Inflammatory macrophage treated with lipopolysaccharide for 4 hours (primary cell): ENCODE results near the gene GPR143.
A peak's percentile ranks its signal among the peaks of the same experiment; 100 is the strongest.

Experiments used
- DNase-seq: peaks from one replicate; pipeline ENCODE4 v3.0.0-alpha.2; 2020

Gene GPR143

GRCh38 chrX:9767375-9767774, 1.7 kb upstream of the GPR143 start:
- no peak for DNase-seq

DNA sequence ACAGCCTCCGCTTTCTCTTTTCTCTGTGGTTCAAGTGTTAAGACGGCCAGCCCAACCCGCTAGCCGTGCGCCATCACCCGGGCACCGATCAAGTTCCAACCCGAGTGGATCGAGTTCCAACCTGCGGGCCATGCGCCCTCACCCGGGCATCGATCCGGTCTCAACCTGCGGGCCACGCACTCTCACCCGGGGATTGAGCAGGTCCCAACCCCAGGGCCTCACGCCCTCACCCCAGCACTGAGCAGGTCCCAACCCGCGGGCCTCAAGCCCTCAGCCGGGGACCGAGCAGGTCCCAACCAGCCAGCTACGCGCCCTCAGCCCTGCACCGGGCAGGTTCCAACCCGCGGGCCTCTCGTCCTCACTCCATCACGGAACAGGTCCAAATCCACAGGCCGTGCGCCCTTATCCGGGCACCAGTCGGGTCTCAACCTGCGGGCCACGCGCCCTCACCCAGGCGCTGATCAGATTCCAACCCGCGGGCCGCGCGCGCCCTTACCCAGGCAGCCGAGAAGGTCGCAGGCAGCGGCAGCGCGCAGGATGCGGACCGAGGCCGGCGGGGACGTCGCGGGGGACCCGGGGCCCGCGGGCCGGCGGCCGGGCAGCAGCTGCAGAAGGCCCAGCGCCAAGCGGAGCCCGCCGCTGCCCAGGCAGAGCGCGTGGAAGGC, 443 bp downstream of the GPR143 start:
- no peak for DNase-seq

GRCh38 chrX:9759337-9759736, 6.3 kb downstream of the GPR143 start:
- no peak for DNase-seq

GRCh38 chrX:9758021-9758638, 7.5 kb downstream of the GPR143 start:
- no peak for DNase-seq

DNA sequence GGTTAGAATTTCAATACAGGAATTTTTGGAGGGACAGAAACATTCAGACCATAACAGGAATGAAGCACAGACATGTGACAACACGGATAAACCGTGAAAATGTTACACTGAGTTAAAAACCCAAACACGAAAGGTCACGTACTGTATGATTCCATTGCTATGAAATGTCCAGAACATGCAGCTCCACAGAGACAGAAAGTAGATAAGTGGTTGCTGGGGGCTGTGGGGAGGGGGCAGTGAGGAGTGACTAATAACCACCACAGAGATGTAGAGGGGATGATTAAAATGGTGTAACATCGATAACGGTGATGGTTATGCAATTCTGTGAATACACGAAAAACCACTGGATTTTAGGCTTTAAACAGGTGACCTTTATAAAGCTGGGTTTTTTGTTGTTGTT, 8.3 kb downstream of the GPR143 start:
- no peak for DNase-seq

GRCh38 chrX:9749146-9749692, 16.4 kb downstream of the GPR143 start:
- DNase-seq, result no peak

DNA sequence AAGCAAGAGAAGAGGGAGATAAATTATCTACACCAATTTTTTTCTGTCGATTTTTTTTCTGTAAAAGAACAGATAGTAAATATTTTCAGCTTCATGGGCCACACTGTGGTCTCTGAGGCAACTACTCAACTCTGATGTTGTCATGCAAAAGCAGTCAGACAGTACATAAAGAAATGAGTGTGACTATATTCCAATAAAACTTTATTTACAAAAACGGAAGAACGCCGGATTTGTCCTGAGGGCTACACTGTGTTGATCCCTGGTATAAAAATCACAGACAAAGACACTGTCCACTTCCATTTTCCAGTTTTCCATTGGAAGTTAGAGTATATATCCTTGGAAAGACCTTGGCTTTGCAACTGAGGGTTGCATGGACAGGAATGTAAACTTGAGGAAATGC, 18.0 kb downstream of the GPR143 start:
- DNase-seq, result no peak

DNA sequence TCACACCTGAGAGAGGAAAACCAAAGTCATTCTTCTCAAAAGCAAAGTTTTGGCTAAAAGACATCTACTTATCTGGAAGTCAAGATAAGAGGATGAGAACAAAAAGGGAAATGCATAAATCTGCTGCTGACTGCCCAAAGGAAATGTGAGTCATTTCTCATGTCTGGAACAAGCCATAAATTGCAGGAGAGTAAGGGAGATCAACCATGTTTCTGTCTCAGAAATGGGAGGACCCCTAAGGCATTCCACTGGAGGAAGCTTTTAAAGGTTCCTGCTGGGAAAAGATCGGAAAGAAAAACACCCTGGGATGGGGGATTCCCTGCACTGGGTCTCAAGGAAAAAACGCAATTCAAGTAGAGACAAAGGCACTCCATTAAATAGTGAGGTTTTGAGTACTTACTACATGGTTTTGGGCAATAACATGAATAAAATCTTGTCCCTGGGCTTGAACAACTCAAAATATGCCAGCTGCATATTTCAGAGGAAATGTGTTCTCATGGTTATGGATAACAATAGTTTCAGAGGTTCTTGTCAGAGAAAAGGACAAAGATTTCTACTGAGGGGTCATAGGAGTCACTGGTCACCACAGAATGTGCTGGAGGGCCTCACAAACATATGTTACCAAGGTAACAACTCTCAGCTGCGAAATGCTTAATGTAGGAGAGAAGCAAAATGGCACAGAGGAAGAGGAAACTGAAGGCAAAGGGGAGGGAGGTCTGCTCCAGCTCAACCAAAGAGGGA, 19.3 kb downstream of the GPR143 start:
- DNase-seq, result peak; percentile 3

GRCh38 chrX:9745417-9746115, 20.1 kb downstream of the GPR143 start:
- DNase-seq, result peak; percentile 4

DNA sequence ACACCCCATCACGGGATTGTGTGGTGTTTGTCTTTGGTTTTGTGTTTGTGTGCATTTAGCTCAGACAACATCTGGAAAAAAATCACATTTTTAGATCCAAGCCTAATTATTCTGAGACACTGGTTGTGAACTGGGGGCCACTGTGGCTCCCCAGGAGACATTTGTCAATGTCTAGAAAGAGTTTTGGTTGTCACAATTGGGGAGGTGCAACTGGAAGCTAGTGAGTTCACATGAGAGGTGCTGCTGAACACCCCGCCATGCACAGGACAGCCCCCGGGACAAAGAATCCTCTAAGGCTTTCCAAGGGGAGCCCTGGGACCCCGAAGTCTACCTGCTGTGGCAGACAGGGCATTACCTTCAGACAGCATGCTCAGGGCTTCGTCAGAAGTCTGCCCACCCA, 26.5 kb downstream of the GPR143 start:
- no peak for DNase-seq

GRCh38 chrX:9738151-9738550, 27.5 kb downstream of the GPR143 start:
- DNase-seq, result no peak

DNA sequence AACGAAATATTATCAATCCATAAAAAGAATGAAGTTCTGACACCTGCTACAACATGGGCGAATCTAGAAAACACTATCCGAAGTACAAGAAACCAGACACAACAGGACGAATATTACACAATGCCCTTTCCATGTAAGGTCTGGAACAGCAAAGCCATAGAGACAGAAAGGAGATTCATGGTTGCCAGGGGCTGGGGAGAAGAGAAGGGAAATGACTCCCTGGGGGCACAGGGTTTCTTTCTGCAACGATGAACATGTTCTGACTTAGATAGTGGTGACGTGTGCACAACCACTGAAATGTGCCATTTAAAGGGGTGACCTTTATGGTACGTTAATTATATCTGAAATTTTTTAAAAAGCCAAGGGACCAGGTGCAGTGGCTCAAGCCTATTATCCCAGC, 28.3 kb downstream of the GPR143 start:
- no peak for DNase-seq

DNA sequence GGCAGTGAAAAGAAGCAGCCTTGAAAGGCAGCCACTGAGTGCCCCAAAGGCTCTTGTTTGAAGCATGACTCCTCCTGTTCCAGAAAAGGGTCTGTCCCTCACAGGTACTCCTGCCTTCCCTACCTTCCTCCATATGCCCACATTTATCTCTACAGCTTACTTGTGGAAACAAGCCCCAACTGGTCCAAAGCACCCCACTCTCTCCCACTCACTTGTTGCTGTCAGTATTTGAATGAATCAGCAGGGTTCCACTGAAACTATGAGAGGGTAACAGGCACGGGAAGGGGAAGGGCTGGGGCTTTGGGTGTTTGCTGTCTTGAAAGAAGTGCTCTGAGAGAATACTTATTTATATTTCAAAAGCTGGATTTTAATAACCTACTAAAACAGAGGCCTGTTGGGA, 34.9 kb downstream of the GPR143 start:
- no peak for DNase-seq

- no peak for DNase-seq
Measured at GRCh38 chrX:9730078-9730477, 35.6 kb downstream of the GPR143 start.

DNA sequence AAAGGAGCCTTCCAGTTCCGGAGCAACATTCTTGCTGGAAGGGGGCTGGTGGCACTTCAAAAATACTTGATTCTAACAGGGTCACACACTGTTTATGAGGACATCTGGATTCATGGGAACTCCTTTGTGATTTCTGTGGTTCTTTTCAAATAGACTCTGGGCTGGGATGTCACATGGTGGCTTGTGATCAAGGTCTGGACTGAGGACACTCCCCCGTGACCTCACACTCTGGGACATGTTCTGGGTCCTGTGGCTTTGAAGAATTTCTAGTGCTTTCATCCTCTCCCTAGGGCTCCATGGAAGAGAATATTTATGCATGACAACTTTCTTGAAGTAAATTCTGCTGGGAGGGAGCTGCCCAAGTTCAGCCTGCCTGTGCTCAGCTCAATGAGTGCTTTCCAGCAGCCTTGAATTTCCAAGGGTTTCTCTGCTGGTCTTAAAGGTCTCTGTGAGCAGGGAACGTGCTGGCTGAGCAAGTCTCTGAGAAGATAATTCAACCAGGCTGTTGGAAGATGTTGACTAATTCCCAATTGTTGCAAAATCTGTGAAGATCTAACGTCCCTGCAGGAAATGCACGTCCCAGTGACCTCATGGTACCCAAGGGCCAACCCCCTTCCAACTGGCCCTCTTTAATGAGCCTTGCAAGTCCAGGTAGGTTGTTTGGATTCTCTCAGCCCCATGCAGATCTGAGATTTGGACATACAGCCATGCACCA, 36.3 kb downstream of the GPR143 start:
- DNase-seq, result no peak

- peak; percentile 44 for DNase-seq
Measured at GRCh38 chrX:9728261-9728660, 37.4 kb downstream of the GPR143 start.

- no peak for DNase-seq
Measured at GRCh38 chrX:9724711-9725110, 40.9 kb downstream of the GPR143 start.

GRCh38 chrX:9717376-9717775, 48.3 kb downstream of the GPR143 start:
- no peak for DNase-seq

- no peak for DNase-seq
Measured at GRCh38 chrX:9710332-9710731, 55.3 kb downstream of the GPR143 start.

- DNase-seq, result peak; percentile 63
Measured at GRCh38 chrX:9708923-9709553, 56.6 kb downstream of the GPR143 start.

GRCh38 chrX:9708086-9708485, 57.6 kb downstream of the GPR143 start:
- no peak for DNase-seq
